ENCODE data around the gene FRMPD4.

FRMPD4 gene

GRCh38 chrX:12685541-12685940 lies 547.3 kb downstream of the FRMPD4 start:
- no peak for DNase-seq

- no peak for DNase-seq
Observed at GRCh38 chrX:12686331-12686730, 548.1 kb downstream of the FRMPD4 start.

GRCh38 chrX:12690646-12691045 lies 552.4 kb downstream of the FRMPD4 start:
- no peak for DNase-seq

GRCh38 chrX:12693754-12694153 lies 555.5 kb downstream of the FRMPD4 start:
- no peak for DNase-seq

- no peak for DNase-seq
Observed at GRCh38 chrX:12700745-12701144, 562.5 kb downstream of the FRMPD4 start.

GRCh38 chrX:12701628-12702027 lies 563.4 kb downstream of the FRMPD4 start:
- DNase-seq: peak; percentile 19

- DNase-seq: no peak
Observed at GRCh38 chrX:12702509-12703091, 564.3 kb downstream of the FRMPD4 start.

- no peak for DNase-seq
Observed at GRCh38 chrX:12704706-12705105, 566.4 kb downstream of the FRMPD4 start.

- DNase-seq: no peak
Observed at GRCh38 chrX:12709047-12709446, 570.8 kb downstream of the FRMPD4 start.

- no peak for DNase-seq
Observed at GRCh38 chrX:12711435-12712040, 573.3 kb downstream of the FRMPD4 start.

- DNase-seq: no peak
Observed at GRCh38 chrX:12716574-12716973, 578.3 kb downstream of the FRMPD4 start.

GRCh38 chrX:12719837-12720236 lies 581.6 kb downstream of the FRMPD4 start:
- DNase-seq: no peak

- no peak for DNase-seq
Observed at GRCh38 chrX:12721042-12721441, 582.8 kb downstream of the FRMPD4 start.

- no peak for DNase-seq
Observed at GRCh38 chrX:12722314-12722713, 584.0 kb downstream of the FRMPD4 start.

GRCh38 chrX:12741416-12741815 lies 603.1 kb downstream of the FRMPD4 start:
- DNase-seq: no peak

GRCh38 chrX:12747433-12747832 lies 609.2 kb downstream of the FRMPD4 start:
- no peak for DNase-seq

GRCh38 chrX:12751887-12752286 lies 613.6 kb downstream of the FRMPD4 start:
- DNase-seq: no peak

GRCh38 chrX:12753366-12753765 lies 615.1 kb downstream of the FRMPD4 start:
- no peak for DNase-seq

GRCh38 chrX:12758291-12758690 lies 620.0 kb downstream of the FRMPD4 start:
- no peak for DNase-seq

GRCh38 chrX:12767856-12768255 lies 629.6 kb downstream of the FRMPD4 start:
- DNase-seq: no peak

- DNase-seq: no peak
Observed at GRCh38 chrX:12768491-12768890, 630.2 kb downstream of the FRMPD4 start.

GRCh38 chrX:12770440-12770839 lies 632.2 kb downstream of the FRMPD4 start:
- DNase-seq: peak; percentile 2

- DNase-seq: no peak
Observed at GRCh38 chrX:12771445-12772069, 633.3 kb downstream of the FRMPD4 start.

Measured in NCI-H2171 treated with DMSO at 0.1 percent for 48 hours (cell line).